Left colon (tissue), 2 donors: ENCODE measurements around the gene TMEM258. TPM values are rescaled to one million over a fixed set of nuclear protein-coding genes. Genes with fewer than 3 reads are reported as not detected.
A peak's percentile ranks its signal among the peaks of the same experiment; 100 is the strongest.

ENCODE experiments used
- ATAC-seq: fragments of 200-7000 bp; cut with Tn5 transposase; one replicate; pipeline ENCODE4 v1.9.1; 2020; ENCODE audit warnings: mild to moderate bottlenecking, moderate library complexity
- DNase-seq, 2 donors: peaks; one replicate each; pipeline ENCODE4 v3.0.0-alpha.2; 2020
- intact Hi-C, 2 donors: fragments of 100-400 bp; cut with DNase I in 1 of 2; cut with micrococcal nuclease in 1 of 2; formaldehyde crosslinking; loops; one replicate each; pipeline versions ENCODE4 v1.11.2 to v1.14.0; 2022; cut with DNase I, micrococcal nuclease
- total RNA-seq, 2 donors: library from RNA; stranded (reverse); fragmentation: NEBNext Ultra II Directional; extraction: Animal tissue kit (Norgen Biotek cat#: 25700); gene quantifications; one replicate each; pipeline ENCODE4 v1.2.1, GENCODE V29; 2021
- donor health status: DM: no; HTN: no; CAD: no.
- donor health status: DM: yes; HTN: yes; CAD: no.

TMEM258 gene
- total RNA-seq, 2 donors from 2014 or later: 87.3 to 91.8 TPM

- ATAC-seq: no peak
- intact Hi-C loops: loop anchor here in 1 of 2 donors (10.0 kb wide), 1 partner anchor 92 kb away; the partner anchor contains the start of gene FADS3
Observed at GRCh38 chr11:61802605-61803004, 10.2 kb upstream of the TMEM258 start.

GRCh38 chr11:61800331-61801281, 8.2 kb upstream of the TMEM258 start:
- ATAC-seq (no peak), DNase-seq (no peak)
- intact Hi-C loops: loop anchor here in 1 of 2 donors (10.0 kb wide), 1 partner anchor 94 kb away; the partner anchor contains the start of gene FADS3

More at GRCh38 chr11:61802605-61803004, 10.2 kb upstream of the TMEM258 start:
- no peak for DNase-seq

- intact Hi-C loops: loop anchor here (5.0 to 10.0 kb wide), 3 partner anchors 95 to 165 kb away; partner anchors contain the start of genes FADS3 (in 1 of the 2) and FTH1 (in 1 of the 2)
- ATAC-seq (no peak), DNase-seq (no peak)
Observed at GRCh38 chr11:61799665-61800284, 7.4 kb upstream of the TMEM258 start.

- intact Hi-C loops: loop anchor here in 1 of 2 donors (5.0 to 10.0 kb wide), 2 partner anchors 100 to 167 kb away; partner anchors contain the start of gene FTH1
- peak; percentile 65 to 85 for DNase-seq
- peak; percentile 34 for ATAC-seq
Observed at GRCh38 chr11:61797263-61797944, 5.0 kb upstream of the TMEM258 start.

- intact Hi-C loops: loop anchor here in 1 of 2 donors (5.0 to 10.0 kb wide), 2 partner anchors 101 to 169 kb away; partner anchors contain the start of gene FTH1
- ATAC-seq: no peak
- no peak for DNase-seq
Observed at GRCh38 chr11:61795876-61796526, 3.6 kb upstream of the TMEM258 start.

GRCh38 chr11:61795459-61795858, 3.1 kb upstream of the TMEM258 start:
- ATAC-seq: no peak
- intact Hi-C loops: loop anchor here in 1 of 2 donors (5.0 to 10.0 kb wide), 2 partner anchors 102 to 169 kb away; partner anchors contain the start of gene FTH1
- no peak for DNase-seq

GRCh38 chr11:61794579-61794978, 2.2 kb upstream of the TMEM258 start:
- DNase-seq: no peak
- ATAC-seq: no peak
- intact Hi-C loops: loop anchor here in 1 of 2 donors (10.0 kb wide), 1 partner anchor 170 kb away; the partner anchor contains the start of gene FTH1

- ATAC-seq (no peak), DNase-seq (no peak)
- intact Hi-C loops: loop anchor here in 1 of 2 donors (10.0 kb wide), 1 partner anchor 171 kb away; the partner anchor contains the start of gene FTH1
Observed at GRCh38 chr11:61793829-61794204, 1.4 kb upstream of the TMEM258 start.

- intact Hi-C loops: loop anchor here in 1 of 2 donors (10.0 kb wide), 1 partner anchor 172 kb away; the partner anchor contains the start of gene FTH1
- ATAC-seq (peak; percentile 24), DNase-seq (peak in 1 of 2 donors; percentile 28)
Observed at GRCh38 chr11:61793083-61793828, 857 bp upstream of the TMEM258 start.

GRCh38 chr11:61791737-61792309, 576 bp downstream of the TMEM258 start:
- ATAC-seq (peak; percentile 57), DNase-seq (peak; percentile 73 to 76)
- intact Hi-C loops: loop anchor here in 1 of 2 donors (10.0 kb wide), 1 partner anchor 173 kb away; the partner anchor contains the start of gene FTH1

GRCh38 chr11:61787928-61788491, 4.4 kb downstream of the TMEM258 start:
- ATAC-seq: no peak
- no peak for DNase-seq
- intact Hi-C loops: no loop called here

GRCh38 chr11:61785837-61786402, 6.5 kb downstream of the TMEM258 start:
- intact Hi-C loops: no loop called here

GRCh38 chr11:61784506-61784805, 7.9 kb downstream of the TMEM258 start:
- intact Hi-C loops: no loop called here
- ATAC-seq: no peak
- DNase-seq: no peak

More at GRCh38 chr11:61785837-61786402, 6.5 kb downstream of the TMEM258 start:
- DNase-seq: no peak
- no peak for ATAC-seq

GRCh38 chr11:61783717-61784505, 8.5 kb downstream of the TMEM258 start:
- intact Hi-C loops: no loop called here
- ATAC-seq (no peak), DNase-seq (no peak)

- ATAC-seq (no peak), DNase-seq (no peak)
- intact Hi-C loops: no loop called here
Observed at GRCh38 chr11:61782841-61783240, 9.6 kb downstream of the TMEM258 start.

GRCh38 chr11:61782299-61782698, 10.1 kb downstream of the TMEM258 start:
- no peak for ATAC-seq
- no peak for DNase-seq
- intact Hi-C loops: no loop called here
